K562 (cell line): Measurements from ENCODE around the gene TRAP1. TPM values are rescaled to one million over a fixed set of nuclear protein-coding genes. Genes with fewer than 3 reads are reported as not detected.

Experiments used
- ATAC-seq: fragments of 200-7000 bp; cut with Tn5 transposase; 3 replicates; pipeline ENCODE4 v1.9.1; 2020; ENCODE audit warnings: moderate library complexity
- BruUV-seq: library from RNA; stranded (reverse); fragments of 400-500 nt; replicated peaks from 2 replicates; lab custom pipeline; 2021; lab: Mats Ljungman, UMichigan
- CTCF ChIA-PET: fragments of 300-600 bp; formaldehyde crosslinking; extraction: SDS; loops from one replicate; lab custom pipeline; 2021; ENCODE audit warnings: low intra/inter-chr PET ratio; lab: Yijun Ruan, JAX
- POLR2A ChIA-PET: fragments of 300-600, 350-650 bp; sonication (Branson Sonifier 250); formaldehyde crosslinking; extraction: SDS; loops from one replicate; lab custom pipeline; 2021; ENCODE audit warnings: antibody characterized with exemption, inconsistent platforms; lab: Yijun Ruan, JAX
- DNase-seq, 4 experiments: peaks; one replicate each; pipeline versions ENCODE4 v3.0.0 to v3.0.0-alpha.2; 2011 to 2018; ENCODE audit warnings: low spot score in 3 of 4, mixed read lengths in 3 of 4; ENCODE audit errors: extremely low read depth in 1 of 4
- FAIRE-seq: peaks from 2 replicates; lab custom pipeline; 2011; peaks lifted over from hg19 to GRCh38; lab: Jason Lieb, UNC
- H2AFZ ChIP-seq: 2 replicates; pipeline ENCODE4 v1.6.0; 2011; ENCODE audit warnings: low read depth, low read length, control low read depth, inconsistent platforms
- H3K27ac ChIP-seq: fragments of 200-600 bp; 3 replicates; pipeline ENCODE4 v1.8.0; 2011; ENCODE audit warnings: low read depth, mild to moderate bottlenecking, control low read depth, inconsistent platforms, low read length, moderate library complexity, mixed read lengths; ENCODE audit errors: extremely low read depth
- H3K27me3 ChIP-seq, 2 experiments: fragments of 300-600 bp in 1 of 2; 2 replicates in 1 of 2; 3 replicates in 1 of 2; pipeline versions ENCODE4 v1.6.0 to v1.8.0; 2011; ENCODE audit warnings: inconsistent platforms in 2 of 2, low read length in 2 of 2, mild to moderate bottlenecking in 1 of 2, mixed read lengths in 1 of 2, moderate library complexity in 1 of 2; ENCODE audit not compliant: control insufficient read depth in 2 of 2, insufficient read depth in 2 of 2
- H3K36me3 ChIP-seq: fragments of 300-600 bp; 3 replicates; pipeline ENCODE4 v1.8.0; 2011; ENCODE audit warnings: mild to moderate bottlenecking, low read length, inconsistent platforms; ENCODE audit not compliant: control insufficient read depth, insufficient read depth
- H3K4me1 ChIP-seq, 2 experiments: fragments of 200-600 bp in 1 of 2; replicated peaks in 1 of 2; 2 replicates in 1 of 2; 3 replicates in 1 of 2; pipeline versions ENCODE4 v1.5.1 to v1.8.0; 2011; ENCODE audit warnings: inconsistent platforms in 2 of 2, low read length in 2 of 2, mild to moderate bottlenecking in 1 of 2, mixed read lengths in 1 of 2, moderate library complexity in 1 of 2; ENCODE audit not compliant: control insufficient read depth in 2 of 2, insufficient read depth in 2 of 2
- H3K4me2 ChIP-seq: 2 replicates; pipeline ENCODE4 v1.6.1; 2011; ENCODE audit warnings: low read length, control low read depth, inconsistent platforms, mixed read lengths; ENCODE audit not compliant: insufficient read depth
- H3K4me3 ChIP-seq: fragments of 200-600 bp; sonication (generic), shearing (Covaris generic); 2 replicates; pipeline ENCODE4 v1.5.1; 2016; ENCODE audit warnings: control low read depth, inconsistent platforms
- H3K79me2 ChIP-seq: fragments of 200-600 bp; 3 replicates; pipeline ENCODE4 v1.8.0; 2011; ENCODE audit warnings: low read length, inconsistent platforms; ENCODE audit not compliant: control insufficient read depth, insufficient read depth
- H3K9ac ChIP-seq, 2 experiments: 2 replicates each; pipeline versions ENCODE4 v1.6.0 to v1.6.1; 2011; ENCODE audit warnings: low read depth in 2 of 2, low read length in 2 of 2, control low read depth in 1 of 2, inconsistent platforms in 1 of 2, mild to moderate bottlenecking in 1 of 2, mixed read lengths in 1 of 2; ENCODE audit not compliant: insufficient read depth in 1 of 2
- H3K9me1 ChIP-seq: one replicate; pipeline ENCODE4 v1.6.0; 2011; ENCODE audit warnings: inconsistent platforms, mild to moderate bottlenecking, low read length, moderate library complexity; ENCODE audit not compliant: control insufficient read depth, insufficient read depth
- H3K9me3 ChIP-seq: replicated peaks from 2 replicates; pipeline ENCODE4 v1.5.1; 2011; ENCODE audit warnings: low read depth, low read length, inconsistent platforms; ENCODE audit not compliant: control insufficient read depth, insufficient read depth
- H4K20me1 ChIP-seq: replicated peaks from 2 replicates; pipeline ENCODE4 v1.6.1; 2011; ENCODE audit warnings: low read length, inconsistent platforms, mixed read lengths; ENCODE audit not compliant: control insufficient read depth, insufficient read depth
- CCNT2 ChIP-seq: IDR thresholded peaks from 2 replicates; pipeline ENCODE4 v1.6.1; 2011; ENCODE audit warnings: borderline replicate concordance, low read depth, mild to moderate bottlenecking, moderate library complexity, mixed read lengths, low read length; ENCODE audit not compliant: insufficient read length; ENCODE audit errors: extremely low read depth
- JUND ChIP-seq, 2 experiments: IDR thresholded peaks; 2 replicates in 1 of 2; 3 replicates in 1 of 2; pipeline ENCODE4 v1.6.1; 2011; ENCODE audit warnings: borderline replicate concordance in 2 of 2, low read depth in 2 of 2, low read length in 2 of 2, improper control_type of control experiment in 1 of 2, missing biosample characterization in 1 of 2, missing genetic modification characterization in 1 of 2, missing genetic modification reagents in 1 of 2
- LCOR ChIP-seq: sonication (generic); formaldehyde crosslinking; IDR thresholded peaks from 2 replicates; pipeline ENCODE4 v1.8.0; 2022; ENCODE audit warnings: mild to moderate bottlenecking, missing genetic modification reagents
- MEF2A ChIP-seq: IDR thresholded peaks from 2 replicates; pipeline ENCODE4 v1.6.1; 2011; ENCODE audit warnings: low read depth, mild to moderate bottlenecking, low read length, moderate library complexity; ENCODE audit not compliant: control insufficient read depth
- POLR2H ChIP-seq: IDR thresholded peaks from 2 replicates; pipeline ENCODE4 v1.6.1; 2016; ENCODE audit warnings: missing genetic modification characterization, low read depth, mild to moderate bottlenecking, control low read depth, missing compliant biosample characterization, moderate library complexity
- PYGO2 ChIP-seq: fragments of 450-650 bp; IDR thresholded peaks from 2 replicates; pipeline ENCODE4 v1.6.1; 2016; ENCODE audit warnings: mild to moderate bottlenecking, missing genetic modification characterization, moderate library complexity, missing compliant biosample characterization
- RBM14 ChIP-seq: fragments of 200-400 bp; formaldehyde crosslinking; IDR thresholded peaks from 2 replicates; pipeline ENCODE4 v1.6.1; 2018; ENCODE audit warnings: low read depth, mild to moderate bottlenecking, low read length, moderate library complexity, borderline replicate concordance; ENCODE audit not compliant: insufficient read depth
- ZNF316 ChIP-seq: fragments of 450-650 bp; IDR thresholded peaks from 2 replicates; pipeline ENCODE4 v1.6.1; 2016
- ZNF347 ChIP-seq: fragments of 450-650 bp; formaldehyde crosslinking; IDR thresholded peaks from 2 replicates; pipeline ENCODE4 v1.4.0; 2020; ENCODE audit warnings: low read depth, mild to moderate bottlenecking, moderate library complexity
- ZNF699 ChIP-seq: fragments of 250-450 bp; sonication (Bioruptor Pico); IDR thresholded peaks from 2 replicates; pipeline ENCODE4 v1.8.0; 2021; ENCODE audit warnings: mild to moderate bottlenecking, moderate library complexity; ENCODE audit not compliant: insufficient replicate concordance
- ZNF830 ChIP-seq: fragments of 250-450 bp; sonication (Bioruptor Pico); IDR thresholded peaks from 2 replicates; pipeline ENCODE4 v1.5.0; 2021; ENCODE audit warnings: mild to moderate bottlenecking
- WGBS: fragments of 100-300 bp; shearing (Covaris generic); methylation state at CpG from one replicate; pipeline ENCODE4 v1.1.6; 2016; ENCODE audit warnings: low coverage, mixed read lengths; ENCODE audit not compliant: insufficient coverage; ENCODE audit errors: missing lambda C conversion rate; 5-methylcytosine and 5-hydroxymethylcytosine counted together
- in situ Hi-C: fragments of 300-500 bp; cut with MboI; formaldehyde crosslinking; loops from 4 replicates; pipeline ENCODE4 v1.15.0; 2018; ENCODE audit warnings: inconsistent platforms, mixed read lengths
- intact Hi-C: fragments of 100-400 bp; cut with micrococcal nuclease; formaldehyde crosslinking; loops from 2 replicates; pipeline ENCODE4 v1.14.2; 2022
- polyA plus RNA-seq, 8 experiments: library from polyadenylated mRNA; depleted of rRNA in 4 of 8; stranded (reverse) in 5 of 8; unstranded in 3 of 8; fragments of >200 nt; fragmentation: Nextera tagmentation in 2 of 8; fragmentation: Illumina TruSeq in 1 of 8; extraction: Ambion mirVana in 2 of 8; extraction: Trizol in 1 of 8; gene quantifications; 2 replicates each; pipeline versions ENCODE4 v1.2.1 to v1.2.3, GENCODE V29; 2011 to 2014; ENCODE audit warnings: inconsistent platforms in 1 of 8, missing spikeins in 1 of 8
- total RNA-seq, 7 experiments: library from RNA; depleted of rRNA in 6 of 7; stranded (reverse); fragments of >200 nt in 6 of 7; fragmentation: Illumina TruSeq in 2 of 7; extraction: Trizol in 2 of 7; gene quantifications; 2 replicates each; pipeline versions ENCODE4 v1.2.1 to v1.2.3, GENCODE V29; 2011 to 2021; ENCODE audit warnings: low replicate concordance in 1 of 7
- TF ChIP-seq, protein P1 (sequence below), 3 experiments: IDR thresholded peaks in 2 of 3; conservative IDR thresholded peaks in 1 of 3; 2 replicates each; pipeline ENCODE4 v1.5.1; 2011 to 2012; ENCODE audit warnings: low read length in 3 of 3, mild to moderate bottlenecking in 3 of 3, control low read depth in 2 of 3, improper control_type of control experiment in 1 of 3, inconsistent platforms in 1 of 3, low read depth in 1 of 3, mixed read lengths in 1 of 3, moderate library complexity in 1 of 3; ENCODE audit not compliant: insufficient read depth in 2 of 3
- TF ChIP-seq, protein P2 (sequence below), 2 experiments: fragments of 450-650 bp; conservative IDR thresholded peaks; 2 replicates each; pipeline ENCODE4 v1.6.1; 2017; ENCODE audit warnings: mild to moderate bottlenecking in 2 of 2, moderate library complexity in 2 of 2
- TF ChIP-seq, protein P3 (sequence below): fragments of 150-350 bp; conservative IDR thresholded peaks from 2 replicates; pipeline ENCODE4 v1.6.1; 2014; ENCODE audit warnings: low read length
- TF ChIP-seq, protein P4 (sequence below): fragments of 250-450 bp; sonication (Bioruptor Pico); IDR thresholded peaks from 2 replicates; pipeline ENCODE4 v1.5.0; 2021

TRAP1 gene
- total and polyA plus RNA-seq, 9 of the 15 experiments (the other 6 are each of a cell fraction or from before 2014, with no cell fraction given) = 19.1 to 436 (median 301) TPM

DNA sequence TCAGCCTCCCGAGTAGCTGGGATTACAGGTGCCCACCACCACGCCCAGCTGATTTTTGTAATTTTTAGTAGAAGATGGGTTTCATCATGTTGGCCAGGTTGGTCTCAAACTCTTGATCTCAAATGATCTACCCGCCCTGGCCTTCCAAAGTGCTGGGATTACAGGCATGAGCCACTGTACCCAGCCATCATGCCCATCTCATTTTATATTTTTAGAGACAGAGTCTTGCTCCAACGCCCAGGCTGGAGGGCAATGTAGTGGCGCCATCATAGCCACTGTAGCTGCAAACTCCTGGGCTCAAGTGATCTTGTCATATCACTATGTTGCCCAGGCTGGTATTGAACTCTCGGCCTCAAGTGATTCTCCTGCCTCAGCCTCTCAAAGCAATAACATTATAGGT lies 43.2 kb upstream of the TRAP1 start:
- POLR2A ChIA-PET = interaction anchor here (1.1 kb wide), 1 partner anchor 119 kb away, joined by 4 read pairs; no protein-coding TSS in a partner anchor

More for the DNA sequence above, 43.2 kb upstream of the TRAP1 start:
- no peaks in the 10 kb centered on the region for H3K9me3 ChIP-seq
- no peaks in the 10 kb centered on the region for H3K9me1 ChIP-seq
- FAIRE-seq (no peak), DNase-seq (no peak), ATAC-seq (no peak)
- no peaks in the 10 kb centered on the region for H3K4me1 ChIP-seq
- 81% methylated on average over 6 of the region's 6 CpGs for WGBS
- TF ChIP-seq POLR2H (tag) = no peak
- TF ChIP-seq, protein P1, sequence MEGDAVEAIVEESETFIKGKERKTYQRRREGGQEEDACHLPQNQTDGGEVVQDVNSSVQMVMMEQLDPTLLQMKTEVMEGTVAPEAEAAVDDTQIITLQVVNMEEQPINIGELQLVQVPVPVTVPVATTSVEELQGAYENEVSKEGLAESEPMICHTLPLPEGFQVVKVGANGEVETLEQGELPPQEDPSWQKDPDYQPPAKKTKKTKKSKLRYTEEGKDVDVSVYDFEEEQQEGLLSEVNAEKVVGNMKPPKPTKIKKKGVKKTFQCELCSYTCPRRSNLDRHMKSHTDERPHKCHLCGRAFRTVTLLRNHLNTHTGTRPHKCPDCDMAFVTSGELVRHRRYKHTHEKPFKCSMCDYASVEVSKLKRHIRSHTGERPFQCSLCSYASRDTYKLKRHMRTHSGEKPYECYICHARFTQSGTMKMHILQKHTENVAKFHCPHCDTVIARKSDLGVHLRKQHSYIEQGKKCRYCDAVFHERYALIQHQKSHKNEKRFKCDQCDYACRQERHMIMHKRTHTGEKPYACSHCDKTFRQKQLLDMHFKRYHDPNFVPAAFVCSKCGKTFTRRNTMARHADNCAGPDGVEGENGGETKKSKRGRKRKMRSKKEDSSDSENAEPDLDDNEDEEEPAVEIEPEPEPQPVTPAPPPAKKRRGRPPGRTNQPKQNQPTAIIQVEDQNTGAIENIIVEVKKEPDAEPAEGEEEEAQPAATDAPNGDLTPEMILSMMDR (IDR thresholded peaks at IDR 0.05 in 2 of 3, conservative IDR thresholded peaks at IDR 0.05 in 1 of 3; ENCODE audit: insufficient read depth in 2 of 3, low read depth in 1 of 3, low read length in 3 of 3) = no peak
- TF ChIP-seq LCOR (CRISPR knock-in tag) = no peak
- TF ChIP-seq RBM14 = no peak
- TF ChIP-seq PYGO2 (tag) = no peak
- no peak for TF ChIP-seq ZNF830 (CRISPR knock-in tag)
- no peak for TF ChIP-seq ZNF699 (CRISPR knock-in tag)
- TF ChIP-seq JUND (IDR thresholded peaks at IDR 0.05; ENCODE audit: borderline replicate concordance, low read depth, low read length) = no peak
- no peak for TF ChIP-seq JUND (tag; IDR thresholded peaks at IDR 0.05; ENCODE audit: borderline replicate concordance, low read depth, low read length)
- TF ChIP-seq MEF2A = no peak
- no peak for TF ChIP-seq ZNF347 (CRISPR knock-in tag)
- TF ChIP-seq, protein P2, sequence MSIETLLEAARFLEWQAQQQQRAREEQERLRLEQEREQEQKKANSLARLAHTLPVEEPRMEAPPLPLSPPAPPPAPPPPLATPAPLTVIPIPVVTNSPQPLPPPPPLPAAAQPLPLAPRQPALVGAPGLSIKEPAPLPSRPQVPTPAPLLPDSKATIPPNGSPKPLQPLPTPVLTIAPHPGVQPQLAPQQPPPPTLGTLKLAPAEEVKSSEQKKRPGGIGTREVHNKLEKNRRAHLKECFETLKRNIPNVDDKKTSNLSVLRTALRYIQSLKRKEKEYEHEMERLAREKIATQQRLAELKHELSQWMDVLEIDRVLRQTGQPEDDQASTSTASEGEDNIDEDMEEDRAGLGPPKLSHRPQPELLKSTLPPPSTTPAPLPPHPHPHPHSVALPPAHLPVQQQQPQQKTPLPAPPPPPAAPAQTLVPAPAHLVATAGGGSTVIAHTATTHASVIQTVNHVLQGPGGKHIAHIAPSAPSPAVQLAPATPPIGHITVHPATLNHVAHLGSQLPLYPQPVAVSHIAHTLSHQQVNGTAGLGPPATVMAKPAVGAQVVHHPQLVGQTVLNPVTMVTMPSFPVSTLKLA (conservative IDR thresholded peaks at IDR 0.05) = no peak
- no peak for TF ChIP-seq ZNF316
- TF ChIP-seq, protein P3, sequence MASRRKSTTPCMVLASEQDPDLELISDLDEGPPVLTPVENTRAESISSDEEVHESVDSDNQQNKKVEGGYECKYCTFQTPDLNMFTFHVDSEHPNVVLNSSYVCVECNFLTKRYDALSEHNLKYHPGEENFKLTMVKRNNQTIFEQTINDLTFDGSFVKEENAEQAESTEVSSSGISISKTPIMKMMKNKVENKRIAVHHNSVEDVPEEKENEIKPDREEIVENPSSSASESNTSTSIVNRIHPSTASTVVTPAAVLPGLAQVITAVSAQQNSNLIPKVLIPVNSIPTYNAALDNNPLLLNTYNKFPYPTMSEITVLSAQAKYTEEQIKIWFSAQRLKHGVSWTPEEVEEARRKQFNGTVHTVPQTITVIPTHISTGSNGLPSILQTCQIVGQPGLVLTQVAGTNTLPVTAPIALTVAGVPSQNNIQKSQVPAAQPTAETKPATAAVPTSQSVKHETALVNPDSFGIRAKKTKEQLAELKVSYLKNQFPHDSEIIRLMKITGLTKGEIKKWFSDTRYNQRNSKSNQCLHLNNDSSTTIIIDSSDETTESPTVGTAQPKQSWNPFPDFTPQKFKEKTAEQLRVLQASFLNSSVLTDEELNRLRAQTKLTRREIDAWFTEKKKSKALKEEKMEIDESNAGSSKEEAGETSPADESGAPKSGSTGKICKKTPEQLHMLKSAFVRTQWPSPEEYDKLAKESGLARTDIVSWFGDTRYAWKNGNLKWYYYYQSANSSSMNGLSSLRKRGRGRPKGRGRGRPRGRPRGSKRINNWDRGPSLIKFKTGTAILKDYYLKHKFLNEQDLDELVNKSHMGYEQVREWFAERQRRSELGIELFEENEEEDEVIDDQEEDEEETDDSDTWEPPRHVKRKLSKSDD = no peak
- no peak for TF ChIP-seq CCNT2
- TF ChIP-seq, protein P4, sequence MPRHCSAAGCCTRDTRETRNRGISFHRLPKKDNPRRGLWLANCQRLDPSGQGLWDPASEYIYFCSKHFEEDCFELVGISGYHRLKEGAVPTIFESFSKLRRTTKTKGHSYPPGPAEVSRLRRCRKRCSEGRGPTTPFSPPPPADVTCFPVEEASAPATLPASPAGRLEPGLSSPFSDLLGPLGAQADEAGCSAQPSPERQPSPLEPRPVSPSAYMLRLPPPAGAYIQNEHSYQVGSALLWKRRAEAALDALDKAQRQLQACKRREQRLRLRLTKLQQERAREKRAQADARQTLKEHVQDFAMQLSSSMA (CRISPR knock-in tag) = no peak
- in situ Hi-C loops (no loop called here), intact Hi-C loops (no loop called here)
- H3K27ac ChIP-seq = no peak overlapping the region
- H3K9ac ChIP-seq = no peak overlapping the region
- H3K27me3 ChIP-seq = no peaks in the 10 kb centered on the region
- CTCF ChIA-PET = no interaction called here
- no peaks in the 10 kb centered on the region for H3K79me2 ChIP-seq
- no peak overlapping the region for H2AFZ ChIP-seq
- no peaks in the 10 kb centered on the region for H4K20me1 ChIP-seq
- no peak overlapping the region for H3K4me2 ChIP-seq
- BruUV-seq = no TSS peak
- H3K36me3 ChIP-seq = peaks cover 41% of the 10 kb centered on the region; the same call in 2 of the 3 replicates
- H3K4me3 ChIP-seq = no peak overlapping the region
